GM19455 (cell line): ENCODE results near the gene RAP1A.

Experiments
- ATAC-seq: cut with Tn5 transposase; IDR thresholded peaks from one replicate; pipeline ENCODE4 v1.9.1; 2021; ENCODE audit not compliant: unreplicated experiment

Gene RAP1A

DNA sequence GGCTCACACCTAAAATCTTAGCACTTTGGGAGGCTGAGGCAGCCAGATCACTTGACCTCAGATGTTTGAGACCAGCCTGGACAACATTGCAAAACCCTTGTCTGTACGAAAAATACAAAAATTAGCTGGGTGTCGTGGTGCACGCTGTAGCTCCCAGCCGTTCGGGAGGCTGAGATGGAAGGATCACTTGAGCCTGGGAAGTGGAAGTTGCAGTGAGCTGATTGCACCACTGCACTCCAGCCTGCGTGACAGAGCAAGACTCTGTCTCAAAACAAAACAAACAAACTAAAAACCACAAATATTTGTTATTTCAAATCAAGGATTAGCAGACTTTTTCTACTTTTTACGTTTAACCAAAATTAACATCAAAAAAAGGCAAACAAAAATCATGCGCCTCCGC, 88.3 kb downstream of the RAP1A start:
- ATAC-seq: no peak

DNA sequence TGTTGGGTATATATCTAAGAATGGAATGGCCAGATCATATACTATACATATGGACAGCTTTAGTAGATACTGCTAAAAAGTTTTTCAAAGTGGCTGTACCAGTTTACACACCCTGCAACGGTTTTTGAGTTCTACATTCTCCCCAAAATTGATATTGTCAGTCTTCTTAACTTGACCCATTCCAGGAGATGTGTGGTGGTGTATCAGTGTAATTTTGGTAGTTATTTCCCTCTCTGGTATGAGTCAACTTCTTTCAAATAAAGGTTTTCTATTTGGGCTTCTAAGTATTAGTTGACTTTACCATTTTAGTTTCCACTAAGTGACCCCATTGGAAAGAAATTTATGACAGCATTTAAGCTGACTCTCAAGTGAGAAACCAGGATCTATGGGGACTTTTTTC, 90.4 kb downstream of the RAP1A start:
- no peak for ATAC-seq

DNA sequence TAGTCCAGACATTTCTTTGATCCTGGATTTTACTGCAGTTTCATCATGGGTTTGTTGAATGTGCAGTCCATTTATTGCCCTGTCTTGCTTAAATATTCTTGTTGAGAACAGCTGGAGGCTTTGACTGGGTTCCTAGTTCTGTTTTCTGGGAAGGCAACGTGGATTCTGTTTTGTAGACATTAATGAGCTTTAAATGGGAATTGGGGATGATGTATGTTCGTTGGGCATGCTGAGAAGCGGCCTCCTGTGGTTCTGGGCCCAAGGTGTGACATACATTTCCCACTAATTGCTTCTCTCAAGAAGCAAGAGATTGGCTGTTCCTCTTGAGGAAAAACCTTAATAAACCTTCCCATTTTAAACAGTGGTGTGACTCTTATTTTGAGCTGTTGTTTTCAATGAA, 96.7 kb downstream of the RAP1A start:
- ATAC-seq: no peak

DNA sequence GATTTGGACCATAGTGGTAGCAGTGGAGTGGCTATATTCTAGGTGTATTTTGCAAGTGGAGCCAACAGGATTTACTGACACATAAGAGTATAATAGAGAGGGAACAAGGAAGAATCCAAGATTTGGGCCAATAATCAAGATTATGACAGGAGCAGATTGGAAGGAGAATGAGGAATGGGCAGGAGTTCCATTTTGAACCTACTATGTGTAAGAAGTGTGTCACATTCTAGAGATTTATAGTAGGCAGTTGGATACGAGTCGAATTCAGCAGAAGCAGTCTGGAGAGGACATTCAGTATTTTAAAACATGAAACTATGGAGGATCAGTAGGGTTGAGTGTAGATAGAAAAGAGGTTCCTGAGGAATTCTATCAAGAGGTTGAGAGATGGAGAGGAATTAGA, 97.9 kb downstream of the RAP1A start:
- no peak for ATAC-seq

DNA sequence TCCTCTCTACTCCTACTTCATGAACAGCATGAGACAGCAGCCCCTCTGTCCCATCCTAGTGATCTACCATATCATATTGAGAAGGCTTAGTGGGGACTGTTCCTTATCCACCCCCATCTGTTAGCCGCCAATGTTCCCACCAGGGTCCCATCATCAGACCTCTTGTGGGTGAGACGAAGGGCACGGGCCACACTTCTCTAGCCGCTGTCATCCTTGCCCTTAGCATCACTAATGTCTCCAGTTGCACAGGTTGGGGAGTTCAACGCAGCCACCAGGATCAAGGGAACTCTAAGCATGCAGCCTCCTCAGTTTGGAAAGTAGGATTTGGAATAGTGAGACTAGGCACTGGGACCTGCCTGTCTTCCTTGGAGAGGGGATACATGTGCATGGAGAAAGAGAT, 99.5 kb downstream of the RAP1A start:
- no peak for ATAC-seq

DNA sequence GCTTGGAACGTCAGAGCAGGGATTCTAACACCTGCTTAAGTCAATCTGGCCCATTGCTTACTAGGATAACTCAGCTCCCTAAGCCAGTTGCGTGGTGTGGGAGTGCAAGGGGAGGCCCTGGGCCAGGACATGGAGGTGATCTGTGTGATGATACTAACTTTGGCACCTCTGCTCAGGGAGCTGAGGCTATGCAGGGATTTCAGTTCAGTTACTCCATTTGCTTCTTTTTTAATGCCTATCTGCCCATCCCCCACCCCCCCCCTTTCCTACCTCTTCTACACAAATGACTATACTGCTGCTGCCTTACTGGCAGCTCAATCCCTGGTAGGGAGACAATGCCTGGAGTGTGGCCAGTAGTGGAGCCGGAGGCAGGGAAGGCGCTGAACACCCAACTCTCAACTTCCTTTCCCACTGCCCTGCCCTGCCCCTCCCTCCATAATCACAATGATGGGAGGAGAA, 100.1 kb downstream of the RAP1A start:
- no peak for ATAC-seq

DNA sequence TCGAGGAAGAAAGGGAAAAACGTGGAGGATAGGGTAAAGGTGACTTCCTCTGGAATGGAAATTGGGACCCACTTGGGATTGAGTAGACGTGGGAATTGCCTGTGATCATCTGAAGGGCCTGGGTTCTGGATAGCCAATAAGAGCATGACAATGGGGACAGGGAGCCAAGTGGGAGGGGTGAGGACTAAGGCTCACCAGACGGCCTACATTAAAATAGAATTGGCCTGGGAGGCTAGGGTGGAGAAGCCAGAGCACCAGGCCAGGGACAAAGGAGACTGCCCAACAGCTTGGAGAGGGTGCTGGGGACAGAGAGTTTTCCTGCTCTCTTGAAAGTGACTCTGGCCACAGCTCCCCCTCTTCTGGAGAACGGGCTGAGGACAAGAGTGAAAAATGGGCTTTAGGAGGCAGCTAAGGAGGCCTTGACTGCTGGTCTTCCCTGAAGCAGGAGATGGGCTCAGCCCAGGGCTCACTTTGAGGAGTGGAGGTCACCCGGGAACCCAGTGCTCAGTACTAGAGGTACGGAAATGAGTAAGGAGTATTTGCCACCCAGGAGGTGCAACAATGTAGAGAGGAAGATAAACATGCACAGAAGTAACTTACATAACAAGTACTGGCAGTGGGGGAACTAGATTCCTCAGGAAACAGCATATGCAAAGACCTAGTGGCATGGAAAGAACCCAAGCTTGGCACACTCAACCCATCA, 100.8 kb downstream of the RAP1A start:
- no peak for ATAC-seq

DNA sequence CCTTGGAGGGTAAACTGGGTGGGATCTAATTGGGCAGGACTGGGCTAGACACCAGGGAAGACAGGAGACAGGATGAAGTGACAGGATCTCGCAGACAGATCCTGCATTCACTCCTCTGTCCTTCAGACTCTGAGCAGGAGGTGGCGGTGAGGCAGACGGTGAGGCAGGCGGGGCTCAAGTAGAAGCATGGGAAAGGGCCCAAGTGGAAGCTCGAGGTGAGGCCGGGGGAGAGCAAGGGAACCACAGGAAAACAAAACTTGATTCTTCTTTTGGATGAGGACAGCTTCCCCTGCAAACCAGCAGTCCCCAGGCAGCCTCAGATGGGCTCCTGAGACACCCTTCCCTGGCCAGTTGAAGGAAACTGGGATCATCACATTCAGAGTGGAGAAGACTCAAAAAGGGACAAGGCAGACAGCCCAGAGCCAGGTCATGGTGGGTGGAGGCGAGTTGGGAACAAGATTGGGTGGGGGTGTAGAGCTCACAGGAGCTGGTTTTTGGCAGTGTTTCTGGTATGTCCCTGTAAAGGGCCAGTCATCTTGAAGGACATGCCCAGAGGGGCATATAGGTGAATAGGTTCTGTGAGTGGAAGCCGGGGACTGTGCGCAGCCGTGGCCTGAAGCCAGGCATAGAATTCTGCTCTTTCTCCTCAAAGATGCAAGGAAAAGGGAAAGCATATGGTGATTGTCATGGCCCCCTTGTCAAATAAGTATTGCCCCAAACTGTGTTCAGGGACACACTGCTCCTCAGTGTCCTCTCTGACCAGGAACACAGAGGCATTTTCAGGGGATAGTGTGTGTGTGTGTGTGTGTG, 101.6 kb downstream of the RAP1A start:
- ATAC-seq: no peak

DNA sequence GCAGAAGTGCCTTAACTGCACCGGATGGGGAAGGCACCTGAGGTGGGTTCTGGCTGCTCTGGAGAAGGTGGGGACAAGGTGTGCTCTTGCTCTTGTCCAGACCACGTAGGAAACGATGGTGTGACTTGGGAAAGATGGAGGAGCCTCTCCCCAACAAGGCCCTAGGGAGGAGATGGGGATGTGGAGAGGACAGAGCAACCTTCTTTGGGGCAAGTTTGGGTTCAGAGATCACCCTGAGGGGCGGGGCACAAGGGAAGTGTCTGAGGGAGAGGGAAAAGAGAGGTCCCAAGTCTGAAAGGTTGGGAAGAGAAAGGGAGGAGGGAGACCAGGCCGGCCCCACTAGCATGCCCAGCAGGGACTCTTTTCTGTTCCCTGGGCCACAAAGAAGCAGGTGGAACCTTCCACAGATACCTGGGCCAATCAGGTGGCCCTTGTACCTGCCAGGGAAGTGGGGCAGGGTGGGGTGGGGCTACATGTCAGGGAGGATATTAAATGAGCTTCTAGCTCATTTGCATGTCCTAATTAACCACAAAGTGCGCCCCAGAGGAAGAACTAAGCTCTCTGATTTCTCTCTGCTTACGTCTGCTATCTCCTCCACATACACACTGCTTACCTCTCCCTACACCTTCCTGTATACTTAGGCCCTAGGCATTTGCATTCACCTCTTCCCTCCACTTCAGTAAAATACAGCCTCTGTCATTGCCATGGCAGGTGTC, 103.7 kb downstream of the RAP1A start:
- ATAC-seq: no peak

DNA sequence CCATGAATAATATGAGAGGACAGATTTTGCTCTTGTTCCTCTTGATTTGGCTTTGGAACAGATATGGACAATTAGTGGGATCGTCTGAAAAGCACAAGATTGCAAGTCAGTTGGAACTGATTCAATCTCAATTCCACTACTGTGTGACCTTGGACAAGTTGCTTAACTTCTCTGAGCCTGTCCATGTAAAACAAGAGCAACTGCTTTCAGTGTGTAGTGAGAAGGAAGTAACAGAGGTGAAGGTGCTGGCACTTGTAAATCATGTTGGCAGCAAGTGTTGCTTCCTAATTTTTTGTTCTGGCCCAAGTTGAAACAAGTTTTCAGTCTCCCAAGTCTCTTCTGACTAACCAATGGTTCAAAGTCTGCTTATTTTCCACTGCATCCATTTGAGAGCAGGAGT, 104.3 kb downstream of the RAP1A start:
- ATAC-seq: no peak

DNA sequence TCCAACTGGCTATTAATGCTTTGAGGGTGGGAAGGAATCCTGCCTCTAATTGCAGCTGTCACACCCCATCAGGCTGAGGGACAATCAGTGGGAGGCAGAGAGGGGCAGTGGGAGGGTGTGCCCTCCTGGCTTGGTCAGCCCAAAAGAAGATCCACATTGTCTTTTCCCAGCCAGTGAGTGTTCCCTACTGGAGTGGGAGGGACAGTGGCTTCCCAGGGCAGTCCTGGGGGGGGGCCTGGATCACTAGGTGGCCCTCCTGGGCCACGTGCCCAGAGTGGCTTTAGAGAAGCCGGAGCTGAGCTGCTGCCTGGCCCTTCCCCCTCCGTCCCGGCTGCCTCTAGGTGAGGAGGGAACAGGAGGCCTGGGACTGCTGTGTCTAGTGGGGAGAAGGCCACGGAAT, 105.6 kb downstream of the RAP1A start:
- ATAC-seq: no peak

DNA sequence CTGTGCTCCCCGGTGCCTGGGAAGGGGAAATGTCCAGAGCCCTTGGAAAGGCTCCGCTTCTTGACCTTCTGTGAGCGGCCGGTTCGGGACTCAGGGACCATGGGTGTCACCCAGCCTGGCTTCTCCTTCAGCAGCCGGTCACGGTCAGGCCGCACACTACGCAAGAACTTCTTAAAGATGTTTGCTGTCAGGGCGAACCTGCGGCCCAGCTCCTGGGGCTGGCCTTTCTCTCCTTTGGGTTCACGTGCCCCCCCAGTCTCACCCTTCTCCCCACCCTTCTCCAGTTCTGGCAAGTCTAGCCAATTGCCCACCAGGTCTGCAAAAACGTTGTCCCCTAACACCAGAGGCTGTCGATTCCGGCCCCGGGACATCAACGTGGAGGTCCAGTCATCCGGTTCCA, 107.5 kb downstream of the RAP1A start:
- no peak for ATAC-seq

DNA sequence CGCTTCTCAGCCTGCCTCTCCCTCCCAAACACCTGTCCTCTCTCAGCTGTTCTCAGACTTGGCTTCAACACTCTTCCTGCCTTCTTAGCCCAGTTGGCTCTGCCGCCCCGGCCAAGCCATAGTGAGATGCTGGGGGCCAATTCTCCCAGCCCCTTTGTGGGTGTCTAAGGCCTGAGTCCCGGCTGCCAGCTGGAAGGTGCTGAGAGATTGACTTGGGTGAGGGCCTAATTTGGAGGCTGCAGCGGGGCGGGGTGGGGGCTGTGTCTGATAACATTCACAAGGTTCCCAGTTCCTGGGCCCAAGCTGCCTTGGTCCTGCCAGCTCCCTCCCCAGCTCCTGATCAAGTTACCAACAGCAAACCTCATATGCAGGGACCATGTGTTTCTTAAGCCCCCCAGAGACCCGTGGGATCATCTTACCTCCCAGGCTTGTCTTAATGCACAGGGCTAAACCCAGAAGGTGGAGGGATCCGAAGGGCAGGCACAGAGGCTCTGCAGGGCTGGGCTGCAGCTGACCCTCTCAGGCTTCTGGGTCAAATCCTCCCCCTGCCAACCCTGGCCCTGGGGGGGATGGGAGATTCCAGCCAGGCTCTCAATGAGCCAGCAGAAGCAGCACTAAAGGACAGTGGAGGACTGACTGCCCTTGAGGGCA, 109.8 kb downstream of the RAP1A start:
- no peak for ATAC-seq

DNA sequence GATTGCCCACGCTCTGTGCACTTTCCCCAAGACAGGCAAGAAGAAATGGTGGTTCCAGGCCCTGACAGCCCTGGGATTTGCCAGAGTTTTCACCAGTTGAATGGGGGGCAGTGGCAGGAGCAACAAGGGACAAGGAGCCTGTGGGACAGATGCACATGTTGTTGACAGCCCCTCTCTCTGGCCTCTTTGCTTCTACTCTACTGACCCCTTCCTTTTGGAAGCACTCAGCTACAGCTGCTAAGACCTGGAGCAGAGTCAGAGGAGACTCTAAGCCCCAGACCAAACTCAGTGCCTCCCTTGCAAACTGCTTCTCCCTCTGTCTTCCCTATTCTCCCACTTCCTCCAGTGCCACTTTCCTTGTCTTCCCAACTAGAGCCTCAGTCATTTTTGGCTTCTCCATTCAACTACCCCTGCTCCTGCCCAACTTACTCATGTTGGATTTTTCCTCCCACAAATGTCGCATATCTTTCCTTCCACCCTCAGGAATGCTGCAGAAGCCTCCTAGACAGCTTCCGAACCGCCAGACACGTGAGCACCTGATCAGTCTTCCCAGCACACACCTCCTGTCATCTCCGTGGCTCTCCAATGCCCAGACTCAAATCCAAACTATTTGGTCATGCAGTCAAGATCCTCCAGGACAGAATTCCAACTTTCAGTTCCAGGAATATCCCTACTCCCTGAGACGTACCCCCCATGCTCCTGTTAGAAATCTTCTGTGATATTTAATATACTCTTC, 110.5 kb downstream of the RAP1A start:
- ATAC-seq: no peak

DNA sequence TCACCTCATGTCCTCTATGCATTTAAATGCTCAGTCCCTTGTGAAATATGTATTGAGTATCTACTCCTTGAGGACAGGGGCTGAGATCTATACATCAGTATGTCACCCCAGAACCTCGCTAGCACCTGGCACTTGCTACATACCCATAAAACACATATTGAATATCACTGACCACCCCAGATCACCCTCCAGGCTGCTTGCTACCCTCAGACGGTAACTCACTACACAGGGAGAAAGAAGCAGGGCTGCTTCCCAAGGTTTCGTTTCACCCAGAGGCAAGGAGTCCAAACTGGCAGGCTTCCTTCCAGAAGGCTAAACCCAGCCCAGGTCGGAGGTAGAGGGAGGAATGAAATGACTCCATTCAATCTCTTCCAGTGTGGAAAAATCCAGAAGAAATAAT, 111.1 kb downstream of the RAP1A start:
- no peak for ATAC-seq

DNA sequence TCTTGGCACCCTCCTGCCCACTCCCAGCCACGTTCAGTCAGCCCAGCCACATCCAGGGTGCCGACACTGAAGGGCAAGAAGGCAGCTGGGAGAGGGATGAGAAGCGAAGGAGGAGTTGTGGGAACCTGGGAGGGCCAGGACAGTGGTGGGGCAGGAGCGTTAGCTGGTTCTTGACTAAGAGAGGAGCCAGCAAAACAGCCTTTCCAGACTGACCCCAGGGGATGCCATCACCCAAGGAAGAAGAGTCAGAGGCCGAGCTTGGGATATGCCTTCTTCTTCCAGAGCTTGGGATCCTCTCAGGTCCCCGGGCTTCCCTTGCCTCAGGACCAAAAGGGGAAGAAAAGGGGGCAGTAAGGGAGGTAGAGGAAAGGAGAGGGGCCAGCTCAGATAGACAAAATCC, 112.4 kb downstream of the RAP1A start:
- no peak for ATAC-seq

DNA sequence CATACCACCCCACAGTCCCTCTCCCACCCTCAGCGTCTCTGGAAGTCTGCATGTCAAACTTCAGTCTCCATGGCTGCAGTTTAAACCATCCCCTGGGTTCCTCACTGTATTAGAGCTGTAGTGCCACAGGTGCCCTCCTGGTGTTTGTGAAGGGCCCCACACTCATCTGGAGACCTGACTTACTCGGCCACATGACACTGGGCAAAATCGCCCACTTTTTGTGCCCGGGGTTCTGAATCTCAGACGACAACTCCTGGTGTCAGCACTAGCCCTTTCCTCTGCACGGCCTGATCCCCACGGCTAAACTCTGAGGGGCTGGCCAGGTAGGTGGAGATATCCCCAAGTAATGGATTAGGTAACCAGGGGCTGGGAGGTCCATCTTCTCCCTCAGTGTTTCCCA, 113.1 kb downstream of the RAP1A start:
- no peak for ATAC-seq

DNA sequence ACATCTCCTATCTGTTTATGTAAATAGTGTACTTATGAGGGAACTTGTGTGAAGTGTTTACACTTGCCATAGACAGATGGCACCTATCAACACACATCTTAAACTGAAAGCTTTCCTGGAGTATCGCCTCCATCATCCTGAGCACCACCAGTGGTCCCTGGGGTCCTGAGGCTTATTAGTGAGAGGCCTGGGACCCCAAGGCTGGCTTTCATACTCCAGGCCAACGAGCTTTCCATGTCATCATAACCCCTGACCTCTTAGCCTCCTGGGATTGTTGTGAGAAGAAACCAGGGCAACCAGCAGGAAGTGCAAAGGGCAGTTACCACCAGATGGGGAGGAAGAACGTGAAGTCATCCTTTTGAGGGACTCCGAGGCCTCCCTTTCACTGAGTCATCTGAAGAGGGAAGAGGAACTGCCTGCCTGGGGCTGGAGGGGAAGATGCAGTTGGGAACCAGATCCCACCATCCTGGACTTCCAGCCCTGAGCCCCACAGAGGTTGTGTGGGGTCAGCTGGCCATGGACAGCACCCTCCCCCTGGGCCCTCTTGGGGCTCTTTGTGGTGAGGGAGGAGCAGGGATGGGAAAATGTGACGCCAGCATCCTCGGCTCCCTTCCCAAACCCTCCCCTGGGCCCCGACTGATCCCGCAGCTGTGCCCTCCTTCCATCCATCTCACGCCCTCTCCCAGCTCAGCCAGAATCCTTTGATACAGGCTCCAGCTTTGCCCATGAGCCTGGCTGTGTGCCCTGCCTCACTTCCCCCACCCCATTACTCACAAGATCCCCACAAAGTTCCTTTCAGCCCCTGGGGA, 113.8 kb downstream of the RAP1A start:
- ATAC-seq: no peak

DNA sequence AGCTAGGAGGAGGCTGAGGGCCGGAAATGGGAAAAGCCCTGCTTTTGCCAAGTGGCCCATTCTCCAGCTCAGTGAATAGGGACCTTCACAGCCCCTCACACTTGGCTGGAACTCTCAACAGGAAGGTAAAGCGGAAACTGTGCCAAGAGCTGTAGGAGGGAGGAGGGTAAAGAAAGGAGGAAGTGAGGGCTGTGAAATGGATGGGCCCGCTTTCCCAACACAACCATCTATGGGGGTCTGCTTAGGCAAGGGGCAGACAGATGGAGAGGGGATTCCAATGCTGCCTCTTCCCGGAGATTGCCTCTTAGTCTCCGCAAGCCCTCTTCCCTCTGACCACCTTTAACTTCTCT, 114.4 kb downstream of the RAP1A start:
- no peak for ATAC-seq

DNA sequence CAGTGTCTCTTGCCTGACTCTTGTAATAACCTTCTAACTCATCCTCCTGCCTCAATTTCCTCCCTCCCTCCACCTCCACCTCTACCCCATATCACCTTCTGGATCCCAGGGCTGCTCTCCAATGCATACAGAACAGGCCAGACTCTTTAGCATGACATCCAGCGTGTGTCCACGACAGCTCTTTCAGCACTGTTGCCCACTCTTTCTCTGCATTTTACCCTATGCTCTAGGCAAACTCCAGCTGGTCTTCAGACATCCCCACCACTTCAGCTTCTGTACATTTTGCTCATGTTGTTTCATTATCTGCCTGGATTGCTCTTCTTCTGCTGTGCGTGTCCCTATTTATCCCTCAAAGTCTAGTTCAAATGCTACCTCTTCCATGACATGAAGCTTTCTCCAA, 114.8 kb downstream of the RAP1A start:
- no peak for ATAC-seq
